Keratinocyte (primary cell): ENCODE results near the gene TSHZ2.

Experiments
- EZH2 ChIP-seq: IDR thresholded peaks from one replicate; pipeline ENCODE4 v1.6.1; 2012; ENCODE audit warnings: inconsistent platforms, mild to moderate bottlenecking, low read length, moderate library complexity
- TF ChIP-seq, protein P1 (sequence below), 3 experiments: IDR thresholded peaks in 1 of 3; conservative IDR thresholded peaks in 1 of 3; optimal IDR thresholded peaks in 1 of 3; 2 replicates in 2 of 3; 3 replicates in 1 of 3; pipeline versions ENCODE3 to v1.5.1; 2011; ENCODE audit warnings: low read length in 3 of 3, mild to moderate bottlenecking in 3 of 3, moderate library complexity in 2 of 3, control low read depth in 1 of 3, inconsistent platforms in 1 of 3; ENCODE audit not compliant: insufficient read depth in 2 of 3; ENCODE audit errors: extremely low read depth in 1 of 3

GRCh38 chr20:53128004-53128403 is 155.8 kb downstream of the TSHZ2 start:
- TF ChIP-seq, protein P1, sequence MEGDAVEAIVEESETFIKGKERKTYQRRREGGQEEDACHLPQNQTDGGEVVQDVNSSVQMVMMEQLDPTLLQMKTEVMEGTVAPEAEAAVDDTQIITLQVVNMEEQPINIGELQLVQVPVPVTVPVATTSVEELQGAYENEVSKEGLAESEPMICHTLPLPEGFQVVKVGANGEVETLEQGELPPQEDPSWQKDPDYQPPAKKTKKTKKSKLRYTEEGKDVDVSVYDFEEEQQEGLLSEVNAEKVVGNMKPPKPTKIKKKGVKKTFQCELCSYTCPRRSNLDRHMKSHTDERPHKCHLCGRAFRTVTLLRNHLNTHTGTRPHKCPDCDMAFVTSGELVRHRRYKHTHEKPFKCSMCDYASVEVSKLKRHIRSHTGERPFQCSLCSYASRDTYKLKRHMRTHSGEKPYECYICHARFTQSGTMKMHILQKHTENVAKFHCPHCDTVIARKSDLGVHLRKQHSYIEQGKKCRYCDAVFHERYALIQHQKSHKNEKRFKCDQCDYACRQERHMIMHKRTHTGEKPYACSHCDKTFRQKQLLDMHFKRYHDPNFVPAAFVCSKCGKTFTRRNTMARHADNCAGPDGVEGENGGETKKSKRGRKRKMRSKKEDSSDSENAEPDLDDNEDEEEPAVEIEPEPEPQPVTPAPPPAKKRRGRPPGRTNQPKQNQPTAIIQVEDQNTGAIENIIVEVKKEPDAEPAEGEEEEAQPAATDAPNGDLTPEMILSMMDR (optimal IDR thresholded peaks at IDR 0.05 in 1 of 3, IDR thresholded peaks at IDR 0.05 in 1 of 3, conservative IDR thresholded peaks at IDR 0.05 in 1 of 3; ENCODE audit: extremely low read depth in 1 of 3, insufficient read depth in 2 of 3, low read length in 3 of 3), result no peak
- TF ChIP-seq EZH2, result no peak
